HG03432 (cell line): Measurements from ENCODE around the gene KIAA1549.

ENCODE experiments used
- ATAC-seq: cut with Tn5 transposase; IDR thresholded peaks from one replicate; pipeline ENCODE4 v1.9.1; 2021; ENCODE audit warnings: mild to moderate bottlenecking, moderate library complexity; ENCODE audit not compliant: unreplicated experiment

Gene KIAA1549

GRCh38 chr7:138911007-138911406 is 70.2 kb downstream of the KIAA1549 start:
- no peak for ATAC-seq

DNA sequence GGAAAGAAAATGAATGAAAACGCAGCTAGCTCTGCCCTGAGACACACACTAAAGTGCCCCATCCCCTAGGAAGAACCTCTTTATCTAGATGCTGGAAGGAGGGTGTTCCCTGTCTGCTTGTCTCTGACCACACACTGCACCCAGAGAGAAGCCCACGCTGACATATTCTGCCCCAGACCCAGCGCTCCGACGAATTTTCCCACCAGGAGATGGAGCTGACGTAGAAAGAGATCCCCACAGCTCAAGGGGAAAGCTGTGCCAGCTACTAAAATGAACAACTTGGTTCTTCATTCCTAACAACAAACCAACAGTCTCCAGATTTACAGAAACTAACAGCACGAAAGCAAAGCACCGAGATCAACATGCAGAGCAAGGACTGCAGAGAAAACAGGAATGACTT is 73.3 kb downstream of the KIAA1549 start:
- no peak for ATAC-seq

DNA sequence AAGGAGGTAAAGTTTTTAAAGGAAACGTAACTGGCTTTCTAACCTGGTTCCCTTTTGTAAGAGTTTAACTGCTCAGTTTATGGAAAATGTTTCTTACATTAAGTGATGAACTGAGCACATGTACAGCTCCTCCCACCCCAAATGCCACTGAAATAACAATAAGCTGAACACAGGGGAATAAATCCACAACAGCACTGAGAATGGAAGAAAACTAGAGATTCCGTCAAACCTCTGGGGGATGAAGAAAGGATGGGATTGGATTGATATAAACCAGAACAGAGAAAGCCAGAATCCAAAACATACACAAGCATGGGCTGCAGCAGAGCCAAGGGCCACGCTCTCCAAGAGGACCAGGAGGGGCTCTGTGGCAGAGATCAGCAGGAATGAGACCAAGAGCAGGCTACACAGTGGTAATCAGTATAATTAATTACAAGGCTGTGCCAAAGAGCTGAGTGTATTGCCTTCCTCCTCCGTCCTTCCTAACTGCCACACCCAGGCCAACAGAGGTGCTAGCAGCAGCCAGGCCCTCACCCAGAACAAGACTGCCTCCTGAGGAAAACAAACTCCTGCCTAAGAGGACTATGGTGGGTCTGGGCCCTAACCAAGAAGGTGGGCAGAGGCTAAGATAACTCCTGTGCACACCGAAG is 73.9 kb downstream of the KIAA1549 start:
- ATAC-seq, result no peak

- ATAC-seq, result no peak
Measured at GRCh38 chr7:138903859-138904435, 77.2 kb downstream of the KIAA1549 start.

DNA sequence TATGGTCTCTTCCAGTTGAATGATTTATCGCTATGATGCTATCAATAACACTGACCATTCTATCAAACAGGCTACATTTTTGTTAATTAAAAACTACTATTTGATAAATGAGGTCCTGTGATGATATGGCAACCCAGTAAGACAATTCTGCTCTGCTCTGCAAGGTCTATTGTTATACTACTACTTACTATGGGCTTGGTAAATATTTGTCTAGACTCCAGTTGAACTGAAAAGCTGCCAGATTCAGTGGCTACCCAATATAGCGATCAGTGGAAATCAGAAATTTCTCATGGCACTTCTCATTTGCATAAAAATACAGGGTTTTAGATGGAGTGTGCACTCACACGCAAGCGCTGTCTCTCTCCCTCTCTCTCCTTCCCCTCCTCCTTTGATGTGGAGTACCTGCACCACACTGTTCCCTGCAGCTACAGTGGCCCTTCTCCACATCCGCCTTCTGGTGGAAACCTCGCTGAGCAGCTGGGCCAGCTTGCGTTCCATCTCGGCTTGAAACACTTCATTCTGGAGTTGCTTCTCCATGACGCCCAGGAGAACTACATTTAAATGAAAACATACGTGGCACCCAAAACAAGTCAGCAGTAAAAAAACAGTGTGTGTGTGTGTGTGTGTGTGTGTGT is 77.9 kb downstream of the KIAA1549 start:
- no peak for ATAC-seq

DNA sequence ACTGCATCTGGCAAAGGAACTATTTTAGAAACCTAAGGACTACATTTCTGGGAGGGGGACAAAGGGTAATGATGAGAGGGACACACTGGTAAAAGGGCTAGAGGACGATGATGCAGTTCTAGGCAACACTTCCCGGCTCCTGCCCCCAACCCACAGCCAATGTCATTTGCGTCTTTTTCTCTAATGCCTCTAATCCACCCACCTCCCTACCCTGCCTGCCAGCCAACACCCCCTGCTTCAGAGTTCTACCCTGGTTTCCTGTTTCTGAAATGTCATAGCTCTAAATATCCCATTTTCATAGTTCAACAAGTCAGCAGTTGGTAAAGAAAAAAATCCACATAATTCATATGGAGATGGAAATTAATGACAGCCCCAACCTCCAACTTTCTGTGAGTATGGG is 79.0 kb downstream of the KIAA1549 start:
- no peak for ATAC-seq

DNA sequence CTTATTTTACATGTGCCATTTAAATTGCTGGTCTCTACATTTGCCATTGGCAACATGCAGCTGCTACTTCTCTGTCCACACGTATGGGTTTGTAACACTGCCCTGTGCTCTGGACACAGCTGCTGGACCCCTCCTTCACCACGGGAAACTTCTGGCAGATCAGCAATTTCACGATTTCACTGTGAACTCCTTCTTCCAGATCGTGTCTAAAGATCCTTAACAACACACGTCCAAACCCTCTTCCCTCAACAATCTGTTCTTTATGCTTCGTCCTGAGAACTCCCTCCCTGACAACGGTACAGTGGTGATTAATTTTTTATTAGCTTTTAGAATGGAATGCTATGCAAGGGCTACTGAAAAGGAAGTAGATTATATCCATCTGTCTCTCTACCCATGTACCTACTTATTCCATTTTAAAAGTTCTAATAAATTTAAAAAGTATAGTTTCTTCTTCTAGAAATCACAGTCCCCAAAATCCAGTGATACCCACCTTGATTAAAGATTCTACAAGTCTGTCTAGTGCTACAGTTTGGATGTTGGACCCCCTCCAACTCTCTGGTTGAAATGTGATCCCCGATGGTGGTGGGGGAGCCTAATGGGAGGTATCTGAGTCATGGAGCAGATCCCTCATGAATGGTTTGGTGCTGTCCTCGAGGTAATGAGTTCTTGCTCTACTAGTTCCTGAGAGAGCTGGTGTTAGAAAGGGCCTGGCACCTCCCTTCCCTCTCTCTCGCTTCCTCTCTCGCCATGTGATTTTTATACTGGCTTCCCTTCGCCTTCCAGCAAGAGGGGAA is 81.0 kb downstream of the KIAA1549 start:
- ATAC-seq, result no peak

- no peak for ATAC-seq
Measured at GRCh38 chr7:138898802-138899201, 82.4 kb downstream of the KIAA1549 start.

DNA sequence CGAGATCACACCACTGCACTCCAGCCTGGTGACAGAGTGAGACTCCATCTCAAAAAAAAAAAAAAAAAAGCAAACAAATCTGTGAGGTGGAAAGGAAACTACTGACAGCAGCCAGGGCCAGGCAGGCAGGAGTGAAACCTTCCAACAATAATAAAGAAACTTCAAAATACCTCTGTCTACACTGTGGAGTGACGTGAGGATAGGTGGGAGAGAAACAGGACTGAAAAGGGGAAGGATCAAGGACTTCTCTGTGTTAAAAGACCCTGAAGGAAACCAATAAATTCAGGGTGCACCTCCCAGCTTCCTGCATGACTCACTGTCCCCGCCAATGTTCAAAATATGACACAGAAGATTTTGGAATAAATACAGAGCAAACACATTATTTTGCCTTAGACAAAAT is 82.9 kb downstream of the KIAA1549 start:
- no peak for ATAC-seq

- ATAC-seq, result no peak
Measured at GRCh38 chr7:138895679-138896078, 85.5 kb downstream of the KIAA1549 start.

- ATAC-seq, result no peak
Measured at GRCh38 chr7:138893258-138893657, 87.9 kb downstream of the KIAA1549 start.

- no peak for ATAC-seq
Measured at GRCh38 chr7:138892812-138893211, 88.4 kb downstream of the KIAA1549 start.

DNA sequence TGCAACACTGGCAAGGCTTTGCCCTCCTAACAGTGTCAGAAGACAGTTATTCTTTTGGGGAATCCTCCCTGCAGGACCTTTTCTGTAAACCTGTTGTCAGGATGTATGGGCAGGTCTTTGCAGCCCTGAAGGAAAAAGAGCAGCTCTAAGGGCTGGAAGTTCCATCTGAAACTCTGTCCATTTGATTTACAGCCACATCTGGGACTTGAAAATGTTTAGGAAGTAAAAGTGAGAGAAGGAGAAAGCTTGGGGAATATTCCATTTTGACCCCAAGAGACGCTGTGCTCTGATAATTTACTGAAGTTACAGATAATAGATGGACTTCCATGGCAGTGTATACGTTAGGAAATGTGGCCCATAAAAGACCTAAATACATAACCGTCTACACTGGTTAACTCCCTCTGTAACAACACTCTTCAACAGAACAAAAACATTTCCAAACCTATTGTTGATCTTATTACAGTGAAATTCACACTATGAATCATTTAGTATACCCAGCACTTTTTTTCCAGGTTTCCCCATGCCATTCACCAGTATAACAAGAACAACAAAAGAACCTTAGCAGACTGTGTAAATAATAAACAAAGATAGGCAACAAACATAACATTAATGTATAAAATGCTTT is 89.1 kb downstream of the KIAA1549 start:
- ATAC-seq, result no peak

- no peak for ATAC-seq
Measured at GRCh38 chr7:138891446-138891810, 89.8 kb downstream of the KIAA1549 start.

GRCh38 chr7:138890499-138891445 is 90.4 kb downstream of the KIAA1549 start:
- no peak for ATAC-seq

DNA sequence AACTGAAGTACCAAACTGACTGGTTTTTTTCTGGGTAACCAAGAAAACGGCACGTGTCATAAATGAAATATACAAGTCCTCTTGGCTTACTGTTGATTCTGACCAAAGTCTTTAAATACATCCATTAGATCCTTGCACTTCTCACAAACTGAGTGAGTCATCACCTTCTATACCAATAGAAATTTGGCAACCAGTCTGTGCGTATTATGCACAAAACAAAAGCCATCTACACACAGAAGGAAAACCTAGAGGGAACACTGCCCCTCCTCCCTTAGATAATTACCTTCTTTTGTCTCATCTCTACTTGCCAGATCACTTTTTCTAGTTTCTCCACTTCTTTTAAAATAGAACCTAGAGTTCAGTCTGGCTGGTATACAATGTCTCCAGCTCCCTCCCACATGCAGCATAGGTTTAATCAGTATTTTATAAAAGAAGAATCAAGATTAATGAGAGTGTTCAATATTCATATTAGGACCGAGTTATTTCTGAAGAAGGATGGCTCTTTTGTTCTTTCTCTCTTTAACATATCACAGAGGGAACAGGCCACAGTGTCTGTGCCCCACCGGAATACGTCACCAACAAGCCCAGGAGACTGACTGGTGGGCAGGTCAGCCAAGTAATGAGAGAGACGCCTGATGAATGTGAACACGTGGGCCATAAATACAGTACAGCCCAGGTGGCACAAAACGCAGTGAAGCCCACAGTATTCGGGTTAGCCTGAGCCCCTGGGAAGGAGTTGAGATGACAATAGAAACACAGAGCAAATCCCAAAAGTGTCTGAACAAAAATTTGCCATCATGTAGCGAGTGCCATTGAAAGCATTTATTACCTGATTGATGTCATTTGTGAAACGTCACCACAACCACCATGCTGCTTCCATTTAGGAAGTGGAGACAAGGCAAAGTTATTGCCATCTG is 91.3 kb downstream of the KIAA1549 start:
- ATAC-seq, result no peak

DNA sequence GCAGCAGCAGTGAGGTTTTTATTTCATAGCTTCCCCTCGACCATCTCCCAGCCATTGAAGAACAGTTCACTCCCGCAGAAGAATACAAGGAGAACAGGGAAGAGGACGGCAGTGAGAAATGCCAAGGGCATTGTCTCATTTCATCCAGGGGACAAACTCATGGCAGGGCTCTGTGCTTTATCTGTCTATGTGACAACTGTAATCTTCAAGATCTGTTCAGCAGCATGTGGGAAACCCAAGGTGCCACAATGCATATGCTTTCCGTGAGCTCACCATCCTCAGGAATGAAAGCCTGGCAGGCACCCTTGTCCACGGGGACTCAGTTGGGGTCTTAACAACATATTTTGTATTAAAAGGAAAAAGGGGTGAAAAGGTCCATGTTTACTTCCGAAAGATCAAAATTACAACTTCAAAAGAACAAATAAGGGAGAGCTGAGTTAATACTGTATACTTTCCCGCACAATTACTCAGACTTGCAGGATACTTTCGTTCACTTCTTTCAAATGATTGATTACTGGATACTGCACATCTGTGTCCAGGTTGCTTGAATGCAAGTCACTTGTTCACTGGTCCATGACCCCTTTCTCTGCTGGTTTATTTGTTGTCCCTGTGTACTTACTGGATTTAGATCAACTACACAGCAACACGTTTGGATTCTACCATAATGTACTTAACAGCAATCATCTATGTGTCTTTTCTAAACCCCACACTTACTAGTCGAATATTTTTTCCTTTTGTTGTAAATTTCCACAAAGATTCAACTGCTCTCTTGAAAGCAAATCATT is 93.1 kb downstream of the KIAA1549 start:
- no peak for ATAC-seq

DNA sequence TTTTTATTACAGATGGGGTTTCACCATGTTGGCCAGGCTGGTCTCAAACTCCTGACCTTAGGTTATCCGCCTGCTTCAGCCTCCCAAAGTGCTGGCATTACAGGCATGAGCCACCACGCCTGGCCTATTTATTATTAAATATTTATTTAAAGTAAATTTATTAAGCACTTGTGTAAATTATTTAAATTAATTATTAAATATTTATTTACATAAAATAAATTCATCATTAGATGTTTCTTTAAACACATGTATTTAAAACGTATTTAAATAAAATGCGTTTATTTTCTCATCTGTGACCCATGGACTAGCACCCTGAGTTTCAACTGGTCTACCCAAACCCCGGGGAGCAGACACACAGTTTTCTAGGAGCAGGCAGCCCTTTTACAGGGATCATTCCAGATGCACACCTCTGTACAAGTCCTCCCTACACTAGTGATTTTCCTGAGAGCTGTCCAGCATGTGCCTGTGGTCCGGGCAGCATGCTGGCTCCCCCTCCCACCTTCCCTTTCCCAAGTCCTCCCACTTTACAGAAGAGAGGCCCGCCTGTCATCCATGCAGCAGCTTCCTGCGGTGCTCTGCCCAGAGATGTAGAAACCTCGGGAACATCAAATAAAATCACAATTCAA is 94.0 kb downstream of the KIAA1549 start:
- ATAC-seq, result no peak
